SK-N-SH treated with all-trans-retinoic acid at 6 μM for 48 hours (cell line): ENCODE measurements around the gene ZNF541.

Experiments used
- BACH2 ChIP-seq: fragments of 250-450 bp; sonication (Bioruptor Pico); IDR thresholded peaks from 2 replicates; pipeline ENCODE4 v1.9.0; 2021; ENCODE audit warnings: mild to moderate bottlenecking, borderline replicate concordance
- PPARA ChIP-seq: fragments of 250-450 bp; sonication (Bioruptor Pico); IDR thresholded peaks from 2 replicates; pipeline ENCODE4 v1.5.0; 2020; ENCODE audit warnings: mild to moderate bottlenecking, borderline replicate concordance

DNA sequence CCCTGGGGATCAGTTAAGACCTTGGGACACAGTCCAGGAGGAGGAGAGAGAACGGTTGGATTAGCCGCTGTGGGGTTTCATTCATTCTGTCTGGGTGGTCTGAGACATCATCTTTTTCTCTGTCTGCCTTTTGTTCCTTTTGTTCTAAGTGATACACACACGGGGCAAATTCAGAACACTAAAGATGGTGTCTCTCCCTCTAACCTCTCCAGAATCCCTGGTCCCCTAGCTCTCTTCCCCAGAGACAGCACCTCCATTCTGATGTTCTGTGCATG, 41.0 kb upstream of the ZNF541 start:
- TF ChIP-seq PPARA (CRISPR knock-in tag) (no peak), BACH2 (no peak)
